Stimulated activated CD4-positive, alpha-beta T cell treated with anti-CD3 and anti-CD28 coated beads, Interleukin-2, amount 100 ng/mL, for 24 hours (primary cell): ENCODE measurements around the gene EMILIN2.

Experiments
- DNase-seq, 2 donors: peaks; one replicate each; pipeline ENCODE4 v3.0.0-alpha.2; 2020

The EMILIN2 gene

GRCh38 chr18:2918761-2919550 is 72.2 kb downstream of the EMILIN2 start:
- no peak for DNase-seq

GRCh38 chr18:2919600-2919999 is 72.8 kb downstream of the EMILIN2 start:
- no peak for DNase-seq

GRCh38 chr18:2920027-2920426 is 73.2 kb downstream of the EMILIN2 start:
- no peak for DNase-seq

- DNase-seq = no peak
Observed at GRCh38 chr18:2920546-2921343, 73.9 kb downstream of the EMILIN2 start.

- DNase-seq = no peak
Observed at GRCh38 chr18:2921778-2922177, 75.0 kb downstream of the EMILIN2 start.

GRCh38 chr18:2923464-2923863 is 76.7 kb downstream of the EMILIN2 start:
- no peak for DNase-seq

- DNase-seq = no peak
Observed at GRCh38 chr18:2924920-2925319, 78.1 kb downstream of the EMILIN2 start.

GRCh38 chr18:2926528-2926927 is 79.7 kb downstream of the EMILIN2 start:
- DNase-seq = no peak

GRCh38 chr18:2927745-2928144 is 80.9 kb downstream of the EMILIN2 start:
- no peak for DNase-seq

- DNase-seq = peak in 1 of 2 donors; percentile 44
Observed at GRCh38 chr18:2932247-2933181, 85.7 kb downstream of the EMILIN2 start.

- DNase-seq = no peak
Observed at GRCh38 chr18:2933995-2934394, 87.2 kb downstream of the EMILIN2 start.

- no peak for DNase-seq
Observed at GRCh38 chr18:2935438-2936192, 88.8 kb downstream of the EMILIN2 start.

GRCh38 chr18:2939317-2939716 is 92.5 kb downstream of the EMILIN2 start:
- no peak for DNase-seq

GRCh38 chr18:2948038-2948437 is 101.2 kb downstream of the EMILIN2 start:
- DNase-seq = no peak

- DNase-seq = no peak
Observed at GRCh38 chr18:2952605-2953004, 105.8 kb downstream of the EMILIN2 start.

- DNase-seq = no peak
Observed at GRCh38 chr18:2953935-2954653, 107.3 kb downstream of the EMILIN2 start.

- DNase-seq = no peak
Observed at GRCh38 chr18:2954869-2955645, 108.3 kb downstream of the EMILIN2 start.

GRCh38 chr18:2956056-2956455 is 109.2 kb downstream of the EMILIN2 start:
- no peak for DNase-seq

GRCh38 chr18:2958819-2959298 is 112.1 kb downstream of the EMILIN2 start:
- no peak for DNase-seq

- DNase-seq = no peak
Observed at GRCh38 chr18:2959341-2959740, 112.5 kb downstream of the EMILIN2 start.
